HepG2 (cell line): ENCODE results near the gene MYOT. TPM values are rescaled to one million over a fixed set of nuclear protein-coding genes. Genes with fewer than 3 reads are reported as not detected.

ENCODE experiments used
- ATAC-seq: fragments of 200-7000 bp; cut with Tn5 transposase; 3 replicates; pipeline ENCODE4 v1.9.1; 2020; ENCODE audit warnings: mild to moderate bottlenecking, moderate library complexity
- BruUV-seq: library from RNA; stranded (reverse); fragments of 400-500 nt; replicated peaks from 2 replicates; lab custom pipeline; 2021; lab: Mats Ljungman, UMichigan
- CTCF ChIA-PET: fragments of 300-600 bp; formaldehyde crosslinking; extraction: SDS; loops from one replicate; lab custom pipeline; 2021; ENCODE audit warnings: low total read pairs, inconsistent platforms, low intra/inter-chr PET ratio; lab: Yijun Ruan, JAX
- POLR2A ChIA-PET: fragments of 350-600 bp; sonication (Branson Sonifier 250); formaldehyde crosslinking; loops from one replicate; lab custom pipeline; 2020; ENCODE audit warnings: antibody characterized with exemption, inconsistent platforms; lab: Yijun Ruan, JAX
- DNase-seq: peaks from one replicate; pipeline ENCODE4 v3.0.0-alpha.2; 2015; ENCODE audit warnings: low spot score
- FAIRE-seq: peaks from 3 replicates; lab custom pipeline; 2011; peaks lifted over from hg19 to GRCh38; lab: Jason Lieb, UNC
- H2AFZ ChIP-seq: one replicate; pipeline ENCODE4 v1.6.1; 2011; ENCODE audit warnings: low read length, inconsistent platforms
- H3K27ac ChIP-seq: fragments of 300-600 bp; 3 replicates; pipeline ENCODE4 v1.8.0; 2011; ENCODE audit warnings: mixed run types, mild to moderate bottlenecking, mixed read lengths, low read length, inconsistent platforms; ENCODE audit not compliant: insufficient read depth; ENCODE audit errors: extremely low read length
- H3K27me3 ChIP-seq, 2 experiments: fragments of 200-600 bp in 1 of 2; 2 replicates in 1 of 2; 3 replicates in 1 of 2; pipeline versions ENCODE4 v1.6.0 to v1.8.0; 2011; ENCODE audit warnings: low read length in 2 of 2, mild to moderate bottlenecking in 2 of 2, moderate library complexity in 2 of 2, inconsistent platforms in 1 of 2; ENCODE audit not compliant: insufficient read depth in 2 of 2, control insufficient read depth in 1 of 2
- H3K36me3 ChIP-seq, 2 experiments: fragments of 200-600 bp in 1 of 2; replicated peaks in 1 of 2; 2 replicates in 1 of 2; 3 replicates in 1 of 2; pipeline versions ENCODE4 v1.5.1 to v1.8.0; 2011; ENCODE audit warnings: low read length in 2 of 2, inconsistent platforms in 1 of 2; ENCODE audit not compliant: insufficient read depth in 2 of 2, control insufficient read depth in 1 of 2
- H3K4me1 ChIP-seq: 2 replicates; pipeline ENCODE4 v1.5.1; 2012; ENCODE audit warnings: low read length, inconsistent platforms; ENCODE audit not compliant: insufficient read depth
- H3K4me2 ChIP-seq: 2 replicates; pipeline ENCODE4 v1.6.0; 2011; ENCODE audit warnings: low read depth, low read length, inconsistent platforms
- H3K4me3 ChIP-seq, 3 experiments: fragments of 200-600 bp in 1 of 3; sonication (generic), shearing (Covaris generic) in 1 of 3; replicated peaks in 1 of 3; 2 replicates each; pipeline ENCODE4 v1.5.1; 2011 to 2016; ENCODE audit warnings: low read length in 3 of 3, inconsistent platforms in 2 of 3, low read depth in 2 of 3, mild to moderate bottlenecking in 2 of 3, control low read depth in 1 of 3, mixed read lengths in 1 of 3; ENCODE audit not compliant: insufficient read depth in 1 of 3
- H3K79me2 ChIP-seq: one replicate; pipeline ENCODE4 v1.6.1; 2011; ENCODE audit warnings: low read length, inconsistent platforms; ENCODE audit not compliant: insufficient read depth
- H3K9ac ChIP-seq: 2 replicates; pipeline ENCODE4 v1.6.0; 2011; ENCODE audit warnings: mild to moderate bottlenecking, low read depth, low read length, inconsistent platforms; ENCODE audit not compliant: insufficient read depth
- H3K9me3 ChIP-seq: 2 replicates; pipeline ENCODE4 v1.5.1; 2012; ENCODE audit warnings: mild to moderate bottlenecking, low read length
- H4K20me1 ChIP-seq: 2 replicates; pipeline ENCODE4 v1.6.0; 2011; ENCODE audit warnings: inconsistent platforms, mild to moderate bottlenecking, low read length, moderate library complexity; ENCODE audit not compliant: insufficient read depth
- GTF3A ChIP-seq: sonication (generic); formaldehyde crosslinking; conservative IDR thresholded peaks from 2 replicates; pipeline ENCODE4 v1.4.0; 2020; ENCODE audit warnings: mild to moderate bottlenecking, missing genetic modification reagents
- HMGA1 ChIP-seq: sonication (generic); formaldehyde crosslinking; conservative IDR thresholded peaks from 2 replicates; pipeline ENCODE4 v1.4.0; 2020; ENCODE audit warnings: missing genetic modification reagents
- HNF4A ChIP-seq: sonication (generic); formaldehyde crosslinking; IDR thresholded peaks from 2 replicates; pipeline ENCODE4 v1.4.0; 2020; ENCODE audit warnings: missing genetic modification reagents
- IRF2 ChIP-seq: IDR thresholded peaks from 2 replicates; pipeline ENCODE4 v1.6.1; 2018; ENCODE audit warnings: missing genetic modification reagents, missing compliant biosample characterization
- NFIC ChIP-seq: IDR thresholded peaks from 2 replicates; pipeline ENCODE4 v1.6.1; 2012; ENCODE audit warnings: mild to moderate bottlenecking, low read length, inconsistent platforms
- SAFB2 ChIP-seq: sonication (generic); formaldehyde crosslinking; IDR thresholded peaks from 2 replicates; pipeline ENCODE4 v1.5.1; 2020; ENCODE audit warnings: missing genetic modification reagents, low read depth, mild to moderate bottlenecking, borderline replicate concordance
- THAP11 ChIP-seq: IDR thresholded peaks from 2 replicates; pipeline ENCODE4 v1.6.1; 2016; ENCODE audit warnings: missing biosample characterization, missing genetic modification reagents
- U2AF1 ChIP-seq: fragments of 200-400 bp; formaldehyde crosslinking; optimal IDR thresholded peaks from 2 replicates; pipeline ENCODE3; 2017; ENCODE audit warnings: mild to moderate bottlenecking, low read depth, low read length
- ZBTB20 ChIP-seq: sonication (generic); formaldehyde crosslinking; IDR thresholded peaks from 2 replicates; pipeline ENCODE4 v1.8.1; 2023; ENCODE audit warnings: missing genetic modification reagents, low read depth, mild to moderate bottlenecking, borderline replicate concordance
- ZNF335 ChIP-seq: sonication (generic); formaldehyde crosslinking; IDR thresholded peaks from 2 replicates; pipeline ENCODE4 v1.4.0; 2020; ENCODE audit warnings: missing genetic modification reagents
- ZNF572 ChIP-seq: sonication (generic); formaldehyde crosslinking; IDR thresholded peaks from 2 replicates; pipeline ENCODE4 v1.5.1; 2020; ENCODE audit warnings: mild to moderate bottlenecking, missing genetic modification reagents
- ZNF614 ChIP-seq: IDR thresholded peaks from 2 replicates; pipeline ENCODE4 v1.6.1; 2018; ENCODE audit warnings: missing biosample characterization, missing genetic modification reagents, inconsistent platforms, borderline replicate concordance
- ZNF746 ChIP-seq: sonication (generic); formaldehyde crosslinking; IDR thresholded peaks from 2 replicates; pipeline ENCODE4 v1.8.0; 2022; ENCODE audit warnings: mild to moderate bottlenecking, missing genetic modification reagents
- ZNF790 ChIP-seq: sonication (generic); formaldehyde crosslinking; IDR thresholded peaks from 2 replicates; pipeline ENCODE4 v1.8.0; 2022; ENCODE audit warnings: missing genetic modification reagents, mild to moderate bottlenecking, borderline replicate concordance
- WGBS: methylation state at CpG from one replicate; pipeline ENCODE4 v1.1.6; 2017; ENCODE audit warnings: low lambda C conversion rate; 5-methylcytosine and 5-hydroxymethylcytosine counted together
- in situ Hi-C: cut with HindIII; loops from 2 replicates; pipeline ENCODE4 v1.10.0; 2017; ENCODE audit warnings: low pct_unique_long_range_greater_than_20kb; ENCODE audit not compliant: extremely low pct_ligation_motif_present
- intact Hi-C: fragments of 100-400 bp; cut with micrococcal nuclease; formaldehyde crosslinking; loops from one replicate; pipeline ENCODE4 v1.10.0; 2022; ENCODE audit not compliant: unreplicated experiment
- polyA plus RNA-seq, 8 experiments: library from polyadenylated mRNA; depleted of rRNA in 3 of 8; stranded (reverse) in 7 of 8; unstranded in 1 of 8; fragments of >200 nt; fragmentation: Illumina TruSeq in 4 of 8; extraction: Trizol in 4 of 8; gene quantifications; 2 replicates each; pipeline versions ENCODE4 v1.2.1 to v1.2.3, GENCODE V29; 2011 to 2016; ENCODE audit warnings: low read depth in 4 of 8, missing spikeins in 1 of 8, mixed read lengths in 1 of 8; ENCODE audit not compliant: insufficient read depth in 1 of 8
- total RNA-seq, 5 experiments: library from RNA; depleted of rRNA; stranded (reverse); fragments of >200 nt; fragmentation: Illumina TruSeq; extraction: Trizol; gene quantifications; 2 replicates each; pipeline ENCODE4 v1.2.3, GENCODE V29; 2016; ENCODE audit warnings: low read depth in 1 of 5
- TF ChIP-seq, protein P1 (sequence below): sonication (generic); formaldehyde crosslinking; IDR thresholded peaks from 2 replicates; pipeline ENCODE4 v1.4.0; 2020; ENCODE audit warnings: missing genetic modification reagents, borderline replicate concordance
- TF ChIP-seq, protein P2 (sequence below), 2 experiments: fragments of 450-650 bp in 1 of 2; sonication (generic) in 1 of 2; formaldehyde crosslinking; IDR thresholded peaks; 2 replicates each; pipeline versions ENCODE4 v1.5.0 to v1.8.0; 2020 to 2022; ENCODE audit warnings: mild to moderate bottlenecking in 1 of 2, missing genetic modification reagents in 1 of 2

The MYOT gene
- total and polyA plus RNA-seq, 2 of the 13 experiments (the other 11 are each of a cell fraction or from before 2014, with no cell fraction given): not detected

DNA sequence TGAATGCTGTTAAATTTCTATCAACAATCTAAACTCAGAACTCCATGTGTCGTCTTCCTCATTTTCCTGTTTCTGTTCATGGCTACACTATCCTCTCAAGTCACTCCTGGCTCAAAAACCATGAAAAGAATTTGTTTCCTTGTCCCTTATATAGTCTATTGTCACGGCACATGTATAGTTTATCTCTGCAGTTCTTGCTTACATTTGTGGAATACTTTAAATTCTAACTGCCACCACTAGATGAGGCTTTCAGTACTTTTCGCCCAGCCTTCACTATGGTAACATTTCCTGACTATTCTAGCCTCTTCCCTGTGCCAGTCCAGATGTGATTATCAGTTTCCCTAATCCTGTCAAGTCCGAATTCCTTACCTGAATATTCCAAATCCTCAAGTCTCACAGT lies 56.2 kb downstream of the MYOT start:
- DNase-seq: no peak
- ChIA-PET POLR2A (no interaction called here), CTCF (no interaction called here)
- no peaks in the 10 kb centered on the region for H4K20me1 ChIP-seq
- H3K9ac ChIP-seq: no peak overlapping the region
- no peak for FAIRE-seq
- no peak overlapping the region for H3K4me3 ChIP-seq
- H3K27ac ChIP-seq: no peak overlapping the region
- no peaks in the 10 kb centered on the region for H3K9me3 ChIP-seq
- 54% methylated on average over 4 of the region's 4 CpGs for WGBS
- TF ChIP-seq ZBTB20 (CRISPR knock-in tag): no peak
- TF ChIP-seq SAFB2 (CRISPR knock-in tag): no peak
- TF ChIP-seq, protein P1, sequence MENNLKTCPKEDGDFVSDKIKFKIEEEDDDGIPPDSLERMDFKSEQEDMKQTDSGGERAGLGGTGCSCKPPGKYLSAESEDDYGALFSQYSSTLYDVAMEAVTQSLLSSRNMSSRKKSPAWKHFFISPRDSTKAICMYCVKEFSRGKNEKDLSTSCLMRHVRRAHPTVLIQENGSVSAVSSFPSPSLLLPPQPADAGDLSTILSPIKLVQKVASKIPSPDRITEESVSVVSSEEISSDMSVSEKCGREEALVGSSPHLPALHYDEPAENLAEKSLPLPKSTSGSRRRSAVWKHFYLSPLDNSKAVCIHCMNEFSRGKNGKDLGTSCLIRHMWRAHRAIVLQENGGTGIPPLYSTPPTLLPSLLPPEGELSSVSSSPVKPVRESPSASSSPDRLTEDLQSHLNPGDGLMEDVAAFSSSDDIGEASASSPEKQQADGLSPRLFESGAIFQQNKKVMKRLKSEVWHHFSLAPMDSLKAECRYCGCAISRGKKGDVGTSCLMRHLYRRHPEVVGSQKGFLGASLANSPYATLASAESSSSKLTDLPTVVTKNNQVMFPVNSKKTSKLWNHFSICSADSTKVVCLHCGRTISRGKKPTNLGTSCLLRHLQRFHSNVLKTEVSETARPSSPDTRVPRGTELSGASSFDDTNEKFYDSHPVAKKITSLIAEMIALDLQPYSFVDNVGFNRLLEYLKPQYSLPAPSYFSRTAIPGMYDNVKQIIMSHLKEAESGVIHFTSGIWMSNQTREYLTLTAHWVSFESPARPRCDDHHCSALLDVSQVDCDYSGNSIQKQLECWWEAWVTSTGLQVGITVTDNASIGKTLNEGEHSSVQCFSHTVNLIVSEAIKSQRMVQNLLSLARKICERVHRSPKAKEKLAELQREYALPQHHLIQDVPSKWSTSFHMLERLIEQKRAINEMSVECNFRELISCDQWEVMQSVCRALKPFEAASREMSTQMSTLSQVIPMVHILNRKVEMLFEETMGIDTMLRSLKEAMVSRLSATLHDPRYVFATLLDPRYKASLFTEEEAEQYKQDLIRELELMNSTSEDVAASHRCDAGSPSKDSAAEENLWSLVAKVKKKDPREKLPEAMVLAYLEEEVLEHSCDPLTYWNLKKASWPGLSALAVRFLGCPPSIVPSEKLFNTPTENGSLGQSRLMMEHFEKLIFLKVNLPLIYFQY (CRISPR knock-in tag): no peak
- TF ChIP-seq NFIC: no peak
- no peaks in the 10 kb centered on the region for H3K27me3 ChIP-seq
- H3K4me2 ChIP-seq: no peak overlapping the region
- BruUV-seq: no TSS peak
- no peaks in the 10 kb centered on the region for H3K79me2 ChIP-seq
- intact Hi-C loops: no loop called here
- in situ Hi-C loops: no loop called here
- no peaks in the 10 kb centered on the region for H3K36me3 ChIP-seq
- ATAC-seq: peak; percentile 66
- no peaks in the 10 kb centered on the region for H3K4me1 ChIP-seq
- no peak overlapping the region for H2AFZ ChIP-seq

DNA sequence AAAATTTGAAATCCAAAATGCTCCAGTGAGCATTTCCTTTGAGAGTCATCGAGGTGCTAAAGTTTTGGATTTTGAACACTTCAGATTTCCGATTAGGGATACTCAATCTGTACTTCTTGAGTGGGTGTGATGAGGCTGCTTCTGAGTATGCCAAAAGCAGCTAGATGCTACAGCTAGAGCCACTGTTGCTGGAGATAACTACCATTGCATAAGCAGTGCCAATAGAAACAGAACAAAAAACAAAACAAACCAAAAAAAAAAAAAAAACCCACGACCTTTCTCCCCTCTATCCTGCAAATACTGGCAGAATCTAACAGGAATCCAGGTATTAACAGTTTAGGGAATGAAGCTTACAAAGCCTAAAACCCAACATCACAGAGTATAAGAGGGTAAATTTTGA lies 65.1 kb downstream of the MYOT start:
- no peaks in the 10 kb centered on the region for H3K79me2 ChIP-seq
- no peak overlapping the region for H3K9ac ChIP-seq
- in situ Hi-C loops (no loop called here), intact Hi-C loops (no loop called here)
- WGBS: 43% methylated on average over 3 of the region's 3 CpGs
- DNase-seq (no peak), ATAC-seq (peak; percentile 25; the same call in 2 of the 3 replicates), FAIRE-seq (no peak)
- H2AFZ ChIP-seq: no peak overlapping the region
- TF ChIP-seq ZNF790 (CRISPR knock-in tag): no peak
- no peak for TF ChIP-seq ZNF572 (CRISPR knock-in tag)
- TF ChIP-seq, protein P2, sequence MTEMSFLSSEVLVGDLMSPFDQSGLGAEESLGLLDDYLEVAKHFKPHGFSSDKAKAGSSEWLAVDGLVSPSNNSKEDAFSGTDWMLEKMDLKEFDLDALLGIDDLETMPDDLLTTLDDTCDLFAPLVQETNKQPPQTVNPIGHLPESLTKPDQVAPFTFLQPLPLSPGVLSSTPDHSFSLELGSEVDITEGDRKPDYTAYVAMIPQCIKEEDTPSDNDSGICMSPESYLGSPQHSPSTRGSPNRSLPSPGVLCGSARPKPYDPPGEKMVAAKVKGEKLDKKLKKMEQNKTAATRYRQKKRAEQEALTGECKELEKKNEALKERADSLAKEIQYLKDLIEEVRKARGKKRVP (CRISPR knock-in tag; IDR thresholded peaks at IDR 0.05): no peak
- no peak for TF ChIP-seq U2AF1
- no peak for TF ChIP-seq ZNF335 (CRISPR knock-in tag)
- TF ChIP-seq ZNF746: no peak
- no peak for TF ChIP-seq HNF4A (CRISPR knock-in tag)
- no peak for TF ChIP-seq ZNF614
- no peak for TF ChIP-seq IRF2 (CRISPR knock-in tag)
- TF ChIP-seq HMGA1 (CRISPR knock-in tag): no peak
- no peak for TF ChIP-seq GTF3A (CRISPR knock-in tag)
- no peak for TF ChIP-seq THAP11 (CRISPR knock-in tag)
- H3K4me3 ChIP-seq: no peak overlapping the region
- H3K27ac ChIP-seq: no peak overlapping the region
- ChIA-PET CTCF (no interaction called here), POLR2A (no interaction called here)
- H4K20me1 ChIP-seq: no peaks in the 10 kb centered on the region
- no peaks in the 10 kb centered on the region for H3K36me3 ChIP-seq
- no peaks in the 10 kb centered on the region for H3K9me3 ChIP-seq
- H3K27me3 ChIP-seq: no peaks in the 10 kb centered on the region
- TSS peak; percentile 16 for BruUV-seq
- H3K4me2 ChIP-seq: no peak overlapping the region
- H3K4me1 ChIP-seq: 0 out of 2 replicates have a peak, but pooled peaks cover 5% of the 10 kb centered on the region
